ENCODE results near the gene DGKB.

Gene DGKB

GRCh38 chr7:14095233-14095950 lies 807.2 kb downstream of the DGKB start:
- H3K14ac ChIP-seq (ENCODE audit: low read length in 2 of 2): no peak overlapping the region
- H2BK15ac ChIP-seq (ENCODE audit: low read depth, poor library complexity, severe bottlenecking): no peak overlapping the region
- H3K9me3 ChIP-seq (ENCODE audit: control insufficient read depth, low read length): no peaks in the 10 kb centered on the region
- no peak overlapping the region for H3K9ac ChIP-seq (ENCODE audit: low read length)
- no peak overlapping the region for H2AFZ ChIP-seq (ENCODE audit: low read depth, low read length)
- no peak overlapping the region for H2AK5ac ChIP-seq (ENCODE audit: low read length, severe bottlenecking)
- no peak overlapping the region for H3K18ac ChIP-seq (ENCODE audit: low read depth in 1 of 2, low read length in 2 of 2)
- no peak overlapping the region for H2BK120ac ChIP-seq (ENCODE audit: low read depth, low read length)
- no peak overlapping the region for H3K4me3 ChIP-seq (ENCODE audit: insufficient read depth in 1 of 2, low read depth in 1 of 2, low read length in 2 of 2)
- 88% methylated on average over 4 of the region's 4 CpGs for WGBS
- no peak overlapping the region for H3K4ac ChIP-seq (ENCODE audit: low read depth in 1 of 2, low read length in 2 of 2)
- no peaks in the 10 kb centered on the region for H3K36me3 ChIP-seq (ENCODE audit: control insufficient read depth in 1 of 2, insufficient read depth in 2 of 2, low read depth in 1 of 2, low read length in 2 of 2)
- DNase-seq: no peak
- no peak overlapping the region for H4K8ac ChIP-seq (ENCODE audit: low read length)
- no peak overlapping the region for H2BK5ac ChIP-seq (ENCODE audit: low read depth, low read length, poor library complexity, severe bottlenecking)
- H3K27me3 ChIP-seq (ENCODE audit: control insufficient read depth in 1 of 2, insufficient read depth in 1 of 2, low read length in 2 of 2): no peaks in the 10 kb centered on the region
- no peaks in the 10 kb centered on the region for H3K4me1 ChIP-seq (ENCODE audit: control insufficient read depth, insufficient read depth, low read depth, low read length)
- no peak overlapping the region for H3K27ac ChIP-seq (ENCODE audit: low read length, poor library complexity, severe bottlenecking)
- H4K91ac ChIP-seq (ENCODE audit: low read length): no peak overlapping the region
- no peak overlapping the region for H3K4me2 ChIP-seq (ENCODE audit: low read length, poor library complexity, severe bottlenecking)
- no peak overlapping the region for H2BK12ac ChIP-seq (ENCODE audit: low read length in 2 of 2)
- no peak overlapping the region for H3K23ac ChIP-seq (ENCODE audit: low read length in 2 of 2)
- H3K79me1 ChIP-seq (replicated peaks; ENCODE audit: low read length, poor library complexity, severe bottlenecking): no peaks in the 10 kb centered on the region
